Transverse colon (tissue), 4 donors: Measurements from ENCODE around the gene PBX3. TPM values are rescaled to one million over a fixed set of nuclear protein-coding genes. Genes with fewer than 3 reads are reported as not detected.

Experiments used
- DNase-seq: peaks from one replicate; pipeline ENCODE4 v3.0.0-alpha.2; 2019
- H3K27ac ChIP-seq, 4 donors: fragments of 200-600 bp; sonication (generic); 2 replicates each; pipeline ENCODE4 v1.5.1; 2016 to 2018; ENCODE audit warnings: inconsistent platforms in 4 of 4
- H3K27me3 ChIP-seq: fragments of 200-600 bp; sonication (generic); 2 replicates; pipeline ENCODE4 v1.5.1; 2017; ENCODE audit warnings: inconsistent platforms
- H3K36me3 ChIP-seq, 4 donors: fragments of 200-600 bp; sonication (generic); 2 replicates each; pipeline ENCODE4 v1.5.1; 2017 to 2019; ENCODE audit warnings: inconsistent platforms in 4 of 4
- H3K4me1 ChIP-seq, 4 donors: fragments of 200-600 bp; sonication (generic); 2 replicates each; pipeline ENCODE4 v1.5.1; 2017 to 2020; ENCODE audit warnings: inconsistent platforms in 4 of 4
- H3K4me3 ChIP-seq, 4 donors: fragments of 200-600 bp; sonication (generic); 1 replicate in 1 of 4; 2 replicates in 3 of 4; pipeline versions ENCODE4 v1.5.1 to v1.6.1; 2017 to 2019; ENCODE audit warnings: inconsistent platforms in 4 of 4
- H3K9me3 ChIP-seq, 2 donors: fragments of 200-600 bp; sonication (generic); 2 replicates each; pipeline ENCODE4 v1.5.1; 2017 to 2019; ENCODE audit warnings: inconsistent platforms in 2 of 2
- CTCF ChIP-seq, 5 experiments: fragments of 200-600 bp in 3 of 5; fragments of 450-650 bp in 2 of 5; sonication (generic) in 3 of 5; IDR thresholded peaks; 1 replicate in 2 of 5; 2 replicates in 3 of 5; pipeline ENCODE4 v1.5.1; 2016 to 2017; ENCODE audit warnings: antibody characterized with exemption in 5 of 5, inconsistent platforms in 3 of 5, mild to moderate bottlenecking in 2 of 5, moderate library complexity in 1 of 5
- EP300 ChIP-seq: sonication (generic); formaldehyde crosslinking; IDR thresholded peaks from one replicate; pipeline ENCODE4 v1.6.1; 2017; ENCODE audit warnings: antibody characterized with exemption, low read depth
- POLR2A ChIP-seq: fragments of 450-650 bp; IDR thresholded peaks from one replicate; pipeline ENCODE4 v1.6.1; 2016; ENCODE audit warnings: antibody characterized with exemption, mild to moderate bottlenecking, moderate library complexity
- POLR2AphosphoS5 ChIP-seq, 3 donors: sonication (generic); formaldehyde crosslinking; IDR thresholded peaks; one replicate each; pipeline ENCODE4 v1.6.1; 2016; ENCODE audit warnings: antibody characterized with exemption in 3 of 3
- WGBS, 2 donors: methylation state at CpG; one replicate each; pipeline ENCODE4 v1.1.5; 2018; ENCODE audit warnings: low coverage in 1 of 2; 5-methylcytosine and 5-hydroxymethylcytosine counted together
- in situ Hi-C, 4 donors: fragments of 200-750 bp; cut with MboI; loops; one replicate each; pipeline versions ENCODE4 v1.15.0 to v1.15.1; 2017; ENCODE audit warnings: low sequenced_read_pairs in 3 of 4, low pct_ligation_motif_present in 1 of 4, low pct_unique_long_range_greater_than_20kb in 1 of 4
- intact Hi-C: fragments of 100-400 bp; cut with DNase I; formaldehyde crosslinking; loops from one replicate; pipeline ENCODE4 v1.15.1; 2023; ENCODE audit warnings: low total_unique reads
- total RNA-seq, 4 donors: library from RNA; depleted of rRNA; stranded (reverse); fragments of >200 nt; gene quantifications; one replicate each; pipeline ENCODE4 v1.1.0, GENCODE V29; 2016

The PBX3 gene
- total RNA-seq, 4 donors from 2014 or later, result 16.4 to 70.3 (median 20.4) TPM

- in situ Hi-C loops (no loop called here), intact Hi-C loops (no loop called here)
- no peaks in the 10 kb centered on the region for H3K27me3 ChIP-seq
- WGBS, 2 donors, result 42 to 47% methylated on average over 3 of the region's 3 CpGs
- DNase-seq, result no peak
- no peak overlapping the region for H3K27ac ChIP-seq
- H3K36me3 ChIP-seq, result no peaks in the 10 kb centered on the region
- peaks cover 3 to 27% (median 6%) of the 10 kb centered on the region in 4 donors for H3K4me1 ChIP-seq
- no peak for TF ChIP-seq POLR2AphosphoS5 (IDR thresholded peaks at IDR 0.05)
- no peak for TF ChIP-seq POLR2A
- TF ChIP-seq EP300, result no peak
- TF ChIP-seq CTCF (IDR thresholded peaks at IDR 0.05), result no peak
- H3K4me3 ChIP-seq, result no peak overlapping the region
- H3K9me3 ChIP-seq, result no peaks in the 10 kb centered on the region
These were observed 78.6 kb downstream of the PBX3 start for GRCh38 chr9:125825762-125826161.

GRCh38 chr9:125826850-125827249 lies 79.7 kb downstream of the PBX3 start:
- in situ Hi-C loops (no loop called here), intact Hi-C loops (no loop called here)
- TF ChIP-seq POLR2AphosphoS5 (IDR thresholded peaks at IDR 0.05), result no peak
- no peak for TF ChIP-seq EP300
- no peak for TF ChIP-seq POLR2A
- TF ChIP-seq CTCF (IDR thresholded peaks at IDR 0.05), result no peak
- 75 to 90% methylated on average over 1 of the region's 1 CpG for WGBS, 2 donors
- Histone ChIP-seq H3K9me3 (no peaks in the 10 kb centered on the region), H3K36me3 (no peaks in the 10 kb centered on the region), H3K4me1 (peaks cover 3 to 20% (median 6%) of the 10 kb centered on the region in 4 donors), H3K4me3 (no peak overlapping the region), H3K27ac (no peak overlapping the region), H3K27me3 (no peaks in the 10 kb centered on the region)
- DNase-seq, result no peak

GRCh38 chr9:125829743-125830142 lies 82.6 kb downstream of the PBX3 start:
- WGBS, 2 donors, result 38 to 52% methylated on average over 7 of the region's 7 CpGs
- no peak for DNase-seq

GRCh38 chr9:125831054-125831453 lies 83.9 kb downstream of the PBX3 start:
- Histone ChIP-seq H3K27ac (no peak overlapping the region), H3K4me3 (no peak overlapping the region), H3K27me3 (no peaks in the 10 kb centered on the region), H3K9me3 (no peaks in the 10 kb centered on the region), H3K36me3 (no peaks in the 10 kb centered on the region), H3K4me1 (peaks cover 0 to under 1% (median 0%) of the 10 kb centered on the region in 4 donors)
- in situ Hi-C loops (no loop called here), intact Hi-C loops (no loop called here)
- TF ChIP-seq CTCF (IDR thresholded peaks at IDR 0.05) (no peak), EP300 (no peak), POLR2AphosphoS5 (IDR thresholded peaks at IDR 0.05) (no peak), POLR2A (no peak)
- 80 to 86% methylated on average over 2 of the region's 2 CpGs for WGBS, 2 donors
- no peak for DNase-seq

More at GRCh38 chr9:125829743-125830142, 82.6 kb downstream of the PBX3 start:
- Histone ChIP-seq H3K27ac (peak overlapping the region in 3 of 4 donors; percentile 39 to 51 (median 44)), H3K9me3 (no peaks in the 10 kb centered on the region), H3K4me1 (peaks cover 0 to 7% (median 1%) of the 10 kb centered on the region in 4 donors), H3K36me3 (no peaks in the 10 kb centered on the region), H3K27me3 (no peaks in the 10 kb centered on the region), H3K4me3 (peak overlapping the region in 2 of 4 donors; percentile 2 to 41)
- intact Hi-C loops (no loop called here), in situ Hi-C loops (no loop called here)
- no peak for TF ChIP-seq CTCF (IDR thresholded peaks at IDR 0.05)
- no peak for TF ChIP-seq EP300
- peak; percentile 15 to 35 (median 17) for TF ChIP-seq POLR2AphosphoS5 (IDR thresholded peaks at IDR 0.05)
- no peak for TF ChIP-seq POLR2A
